Measurements from ENCODE around the gene SLC2A5.

DNA sequence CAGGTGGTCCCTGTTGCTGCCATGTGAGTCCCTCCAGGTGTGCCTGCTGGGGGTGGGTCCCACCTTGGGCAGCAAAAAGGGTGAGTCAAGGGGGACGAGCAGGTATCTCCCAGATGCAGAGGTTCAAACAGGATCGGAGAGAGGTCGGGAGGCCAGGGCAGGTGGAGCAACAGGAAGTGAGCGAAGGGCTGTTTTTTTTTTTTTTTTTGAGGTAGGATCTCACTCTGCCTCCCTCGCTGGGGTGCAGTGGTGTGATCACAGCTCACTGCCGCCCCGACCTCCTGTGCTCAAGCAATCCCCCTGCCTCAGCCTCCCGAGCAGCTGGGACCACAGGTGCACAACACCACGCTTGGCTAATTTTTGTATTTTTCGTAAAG is 82.6 kb downstream of the SLC2A5 start:
- TF ChIP-seq CREB1 (IDR thresholded peaks at IDR 0.05; ENCODE audit: low read depth) (no peak), REST (IDR thresholded peaks at IDR 0.05; ENCODE audit: low read depth) (no peak), USF1 (IDR thresholded peaks at IDR 0.05) (no peak), FOXM1 (IDR thresholded peaks at IDR 0.05; ENCODE audit: borderline replicate concordance, low read depth) (no peak), ZBTB7A (IDR thresholded peaks at IDR 0.05; ENCODE audit: low read depth) (no peak), TAF1 (IDR thresholded peaks at IDR 0.05; ENCODE audit: low read depth) (no peak), RAD21 (IDR thresholded peaks at IDR 0.05; ENCODE audit: low read depth) (no peak)
- TF ChIP-seq, protein P1, sequence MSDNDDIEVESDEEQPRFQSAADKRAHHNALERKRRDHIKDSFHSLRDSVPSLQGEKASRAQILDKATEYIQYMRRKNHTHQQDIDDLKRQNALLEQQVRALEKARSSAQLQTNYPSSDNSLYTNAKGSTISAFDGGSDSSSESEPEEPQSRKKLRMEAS (IDR thresholded peaks at IDR 0.05) = no peak

Data from Ishikawa (cell line).